ENCODE measurements around the gene GAS7. TPM values are rescaled to one million over a fixed set of nuclear protein-coding genes. Genes with fewer than 3 reads are reported as not detected.

Gene GAS7
- total and polyA plus RNA-seq, 4 donors: 9.0 to 112 (median 46.1) TPM

DNA sequence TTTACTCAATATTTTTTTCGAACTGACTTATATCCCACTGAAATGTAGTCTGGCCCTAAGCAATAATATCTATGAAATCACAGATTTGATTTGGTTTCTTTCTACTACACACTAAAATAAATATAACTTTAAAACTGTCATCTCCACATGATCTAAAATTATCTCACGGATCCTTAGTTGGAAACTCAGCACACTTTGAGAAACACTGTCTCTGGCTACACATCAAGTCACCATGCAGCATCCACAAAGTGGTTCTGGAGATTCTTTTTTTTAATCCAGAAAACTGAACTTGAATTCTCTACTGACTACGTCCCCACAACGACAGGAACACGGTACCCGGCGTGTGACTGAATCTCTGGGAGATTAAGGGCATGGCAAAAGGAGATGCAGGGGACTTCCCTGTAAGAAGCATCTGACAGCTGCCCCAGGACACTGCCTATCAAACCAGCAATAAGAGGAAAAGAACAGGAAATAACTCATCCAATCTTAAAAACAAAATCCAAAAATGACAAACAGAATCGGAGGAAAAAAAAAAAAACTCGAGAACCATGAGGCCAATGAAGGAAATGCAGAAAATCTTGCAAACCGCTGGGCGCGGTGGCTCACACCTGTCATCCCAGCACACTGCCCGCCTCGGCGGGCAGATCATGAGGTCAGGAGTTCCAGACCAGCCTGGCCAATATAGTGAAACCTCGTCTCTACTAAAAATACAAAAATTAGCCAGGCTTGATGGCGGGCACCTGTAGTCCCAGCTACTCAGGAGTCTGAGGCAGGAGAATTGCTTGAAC is 152.3 kb downstream of the GAS7 start:
- TF ChIP-seq, protein P1, sequence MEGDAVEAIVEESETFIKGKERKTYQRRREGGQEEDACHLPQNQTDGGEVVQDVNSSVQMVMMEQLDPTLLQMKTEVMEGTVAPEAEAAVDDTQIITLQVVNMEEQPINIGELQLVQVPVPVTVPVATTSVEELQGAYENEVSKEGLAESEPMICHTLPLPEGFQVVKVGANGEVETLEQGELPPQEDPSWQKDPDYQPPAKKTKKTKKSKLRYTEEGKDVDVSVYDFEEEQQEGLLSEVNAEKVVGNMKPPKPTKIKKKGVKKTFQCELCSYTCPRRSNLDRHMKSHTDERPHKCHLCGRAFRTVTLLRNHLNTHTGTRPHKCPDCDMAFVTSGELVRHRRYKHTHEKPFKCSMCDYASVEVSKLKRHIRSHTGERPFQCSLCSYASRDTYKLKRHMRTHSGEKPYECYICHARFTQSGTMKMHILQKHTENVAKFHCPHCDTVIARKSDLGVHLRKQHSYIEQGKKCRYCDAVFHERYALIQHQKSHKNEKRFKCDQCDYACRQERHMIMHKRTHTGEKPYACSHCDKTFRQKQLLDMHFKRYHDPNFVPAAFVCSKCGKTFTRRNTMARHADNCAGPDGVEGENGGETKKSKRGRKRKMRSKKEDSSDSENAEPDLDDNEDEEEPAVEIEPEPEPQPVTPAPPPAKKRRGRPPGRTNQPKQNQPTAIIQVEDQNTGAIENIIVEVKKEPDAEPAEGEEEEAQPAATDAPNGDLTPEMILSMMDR (IDR thresholded peaks at IDR 0.05; ENCODE audit: control extremely low read depth, extremely low read depth): no peak
- ATAC-seq (ENCODE audit: insufficient read depth, low FRiP score): no peak
- H3K9me3 ChIP-seq (ENCODE audit: control insufficient read depth in 4 of 4, insufficient read depth in 3 of 4, low read length in 3 of 4): peaks cover 0 to 3% (median 0%) of the 10 kb centered on the region in 4 donors
- peaks cover 0 to 18% (median 5%) of the 10 kb centered on the region in 5 donors for H3K4me1 ChIP-seq (ENCODE audit: control insufficient read depth in 5 of 5, insufficient read depth in 5 of 5, low read length in 5 of 5)
- H3K36me3 ChIP-seq (ENCODE audit: control insufficient read depth in 4 of 4, insufficient read depth in 4 of 4, low read length in 4 of 4): no peaks in the 10 kb centered on the region
- 74 to 85% methylated on average over 17 of the region's 17 CpGs for WGBS, 2 donors
- no peak overlapping the region for H3K27ac ChIP-seq (ENCODE audit: low read depth in 1 of 2, low read length in 1 of 2)
- no peaks in the 10 kb centered on the region for H3K27me3 ChIP-seq (ENCODE audit: control insufficient read depth in 3 of 3, insufficient read depth in 3 of 3, low read length in 2 of 3)
- H3K4me3 ChIP-seq: no peak overlapping the region
- DNase-seq: no peak
- no peak overlapping the region for H3K9ac ChIP-seq (ENCODE audit: insufficient read depth in 1 of 2, low read length in 2 of 2)

DNA sequence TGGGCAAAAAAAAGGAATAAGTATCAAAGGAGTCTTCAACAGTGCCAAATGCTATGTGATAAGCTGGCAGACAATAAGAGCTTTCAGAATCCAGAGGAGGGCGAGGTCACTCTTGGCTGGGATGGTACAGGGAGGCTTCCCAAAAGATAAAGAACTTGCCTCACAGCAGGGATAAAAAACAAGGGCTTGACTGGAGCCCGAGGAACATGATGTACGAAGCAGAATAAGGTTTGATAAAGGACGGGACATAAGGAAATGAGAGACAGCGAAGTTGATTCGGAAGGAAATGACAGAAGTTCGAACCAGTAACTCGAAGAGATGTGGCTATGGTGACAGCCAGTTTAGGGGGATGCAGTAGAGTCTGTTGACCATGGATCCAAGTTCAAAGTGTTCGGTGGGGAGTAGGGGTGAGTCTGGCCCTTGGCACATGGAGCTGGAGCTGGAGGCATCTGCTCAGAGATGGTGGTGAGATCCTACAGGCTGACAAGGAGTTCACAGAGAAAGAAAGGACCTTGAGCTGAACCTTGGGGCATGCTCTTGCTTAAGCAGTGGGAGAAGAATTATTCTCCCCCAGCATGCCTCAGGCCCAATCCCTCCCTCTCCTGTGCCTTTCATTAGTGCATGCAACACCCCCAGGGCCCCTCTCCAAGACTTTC is 155.7 kb downstream of the GAS7 start:
- Histone ChIP-seq H3K9ac (ENCODE audit: insufficient read depth in 1 of 2, low read length in 2 of 2) (no peak overlapping the region), H3K27me3 (ENCODE audit: control insufficient read depth in 3 of 3, insufficient read depth in 3 of 3, low read length in 2 of 3) (no peaks in the 10 kb centered on the region), H3K9me3 (ENCODE audit: control insufficient read depth in 4 of 4, insufficient read depth in 3 of 4, low read length in 3 of 4) (no peaks in the 10 kb centered on the region), H3K4me3 (no peak overlapping the region), H3K27ac (ENCODE audit: low read depth in 1 of 2, low read length in 1 of 2) (peak overlapping the region in 1 of 2 donors; percentile 71), H3K4me1 (ENCODE audit: control insufficient read depth in 5 of 5, insufficient read depth in 5 of 5, low read length in 5 of 5) (peaks cover 0 to 9% (median 5%) of the 10 kb centered on the region in 5 donors), H3K36me3 (ENCODE audit: control insufficient read depth in 4 of 4, insufficient read depth in 4 of 4, low read length in 4 of 4) (no peaks in the 10 kb centered on the region)
- DNase-seq (no peak), ATAC-seq (ENCODE audit: insufficient read depth, low FRiP score) (no peak)
- TF ChIP-seq, protein P1 (IDR thresholded peaks at IDR 0.05; ENCODE audit: control extremely low read depth, extremely low read depth): no peak
- 82 to 89% methylated on average over 9 of the region's 9 CpGs for WGBS, 2 donors

DNA sequence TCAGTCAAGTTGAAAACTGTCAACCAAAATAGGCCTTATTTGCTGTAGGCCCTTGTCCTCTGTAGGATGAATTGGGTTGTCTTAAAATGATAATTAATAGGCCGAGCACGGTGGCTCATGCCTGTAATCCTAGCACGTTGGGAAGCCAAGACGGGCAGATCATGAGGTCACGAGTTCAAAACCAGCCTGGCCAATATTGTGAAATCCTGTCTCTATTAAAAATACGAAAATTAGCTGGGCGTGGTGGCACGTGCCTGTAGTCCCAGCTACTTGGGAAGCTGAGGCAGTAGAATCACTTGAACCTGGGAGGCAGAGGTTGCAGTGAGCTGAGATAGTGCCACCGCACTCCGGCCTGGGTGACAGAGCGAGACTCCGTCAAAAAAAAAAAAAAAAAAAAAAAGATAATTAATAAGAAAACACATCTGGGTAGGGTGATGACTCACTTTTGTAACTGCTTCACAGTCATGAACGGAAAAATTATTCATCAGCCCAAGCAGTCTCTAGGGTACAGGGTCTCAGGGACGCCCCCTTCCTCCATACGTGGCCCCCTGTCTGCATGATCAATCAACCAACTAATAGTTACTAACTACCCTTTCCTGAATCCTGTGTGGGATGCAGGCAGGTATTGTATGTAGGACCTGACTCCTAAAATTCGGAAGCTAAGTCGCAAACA is 156.4 kb downstream of the GAS7 start:
- TF ChIP-seq, protein P1 (IDR thresholded peaks at IDR 0.05; ENCODE audit: control extremely low read depth, extremely low read depth): no peak
- Histone ChIP-seq H3K27me3 (ENCODE audit: control insufficient read depth in 3 of 3, insufficient read depth in 3 of 3, low read length in 2 of 3) (no peaks in the 10 kb centered on the region), H3K27ac (ENCODE audit: low read depth in 1 of 2, low read length in 1 of 2) (peak overlapping the region in 1 of 2 donors; percentile 46), H3K36me3 (ENCODE audit: control insufficient read depth in 4 of 4, insufficient read depth in 4 of 4, low read length in 4 of 4) (no peaks in the 10 kb centered on the region), H3K4me3 (no peak overlapping the region), H3K9ac (ENCODE audit: insufficient read depth in 1 of 2, low read length in 2 of 2) (no peak overlapping the region), H3K4me1 (ENCODE audit: control insufficient read depth in 5 of 5, insufficient read depth in 5 of 5, low read length in 5 of 5) (peaks cover under 1 to 13% (median 5%) of the 10 kb centered on the region in 5 donors), H3K9me3 (ENCODE audit: control insufficient read depth in 4 of 4, insufficient read depth in 3 of 4, low read length in 3 of 4) (no peaks in the 10 kb centered on the region)
- DNase-seq (no peak), ATAC-seq (ENCODE audit: insufficient read depth, low FRiP score) (no peak)
- WGBS, 2 donors: 74 to 96% methylated on average over 17 of the region's 17 CpGs
